Central memory CD4-positive, alpha-beta T cell (primary cell): Measurements from ENCODE around the gene FFAR4.

ENCODE experiments used
- DNase-seq: peaks from one replicate; pipeline ENCODE4 v3.0.0; 2022

The FFAR4 gene

DNA sequence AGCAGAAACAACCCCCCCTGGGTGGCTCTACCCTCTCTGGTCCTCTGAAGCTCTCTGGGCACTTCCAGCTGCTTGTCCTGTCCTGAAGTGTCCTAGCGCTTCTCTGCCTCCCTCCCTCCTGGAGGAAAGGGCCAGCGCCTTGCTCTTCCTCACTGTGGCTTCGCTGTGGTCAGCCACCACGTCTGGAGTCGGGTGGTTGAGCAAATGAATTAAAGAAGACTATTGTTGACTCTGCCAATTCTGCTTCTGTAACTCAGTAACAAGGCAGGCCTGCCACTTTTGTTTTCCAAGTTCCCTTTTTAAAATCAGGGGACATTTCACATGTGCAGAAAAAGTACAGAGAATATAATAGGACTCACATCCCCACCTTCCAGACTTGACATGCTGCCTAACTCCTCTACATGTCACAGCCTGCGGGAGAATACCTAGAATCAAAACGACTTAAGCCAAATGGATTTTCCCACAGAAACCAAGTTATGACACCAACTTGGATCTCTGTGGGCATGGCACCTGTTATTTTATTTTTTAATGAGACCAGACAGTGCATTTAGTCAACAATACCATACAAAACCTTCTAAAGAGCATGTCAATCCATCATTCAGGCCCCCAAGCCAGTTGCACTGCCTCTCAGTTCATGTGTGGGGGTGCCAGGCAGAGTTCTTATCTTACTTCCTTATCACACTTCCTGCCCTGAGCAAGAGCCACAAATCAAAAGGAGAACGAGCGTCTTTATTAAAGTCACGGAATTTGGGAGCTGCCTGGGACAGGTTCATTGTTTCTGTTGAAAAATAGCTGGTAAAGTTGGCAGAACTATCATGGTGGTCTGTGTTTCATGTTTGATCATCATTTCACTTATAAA, 6.8 kb downstream of the FFAR4 start:
- no peak for DNase-seq

DNA sequence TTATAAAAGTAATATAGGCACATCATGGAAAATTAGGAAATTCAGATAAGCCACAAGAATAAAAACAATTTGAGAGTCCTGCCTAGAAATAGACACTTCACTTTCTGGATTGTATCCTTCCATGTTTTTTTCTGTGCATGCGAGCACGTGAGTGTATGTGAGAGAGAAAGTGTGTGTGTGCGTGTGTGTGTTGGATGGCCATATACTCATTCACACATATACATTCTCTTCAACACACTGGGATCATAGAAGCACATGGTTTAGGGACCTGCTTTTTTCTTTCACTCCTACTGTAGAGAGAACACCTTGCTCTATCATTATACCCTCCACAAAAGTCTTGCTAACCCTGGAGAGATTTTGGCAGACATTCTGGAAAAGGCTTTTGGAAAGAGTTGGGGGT, 7.5 kb downstream of the FFAR4 start:
- no peak for DNase-seq

DNA sequence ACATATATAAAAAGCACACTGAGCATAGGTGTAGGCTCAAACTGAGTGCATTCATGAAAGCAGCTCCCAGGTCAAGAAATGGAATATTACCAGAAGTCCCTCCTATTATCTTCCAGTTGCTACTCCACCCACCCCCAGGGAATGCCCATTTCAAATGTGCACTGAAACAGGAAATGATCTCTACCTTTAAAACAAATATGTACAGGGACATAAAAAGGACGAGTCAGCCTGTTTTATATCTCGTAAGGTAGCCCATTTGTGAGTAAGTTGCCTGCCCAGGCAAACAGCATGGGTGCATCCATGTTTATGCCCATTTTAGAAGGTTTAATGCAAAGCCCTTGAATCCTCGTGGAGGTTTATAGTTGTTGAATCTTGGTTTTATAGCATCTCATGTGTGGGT, 10.4 kb downstream of the FFAR4 start:
- DNase-seq = no peak

DNA sequence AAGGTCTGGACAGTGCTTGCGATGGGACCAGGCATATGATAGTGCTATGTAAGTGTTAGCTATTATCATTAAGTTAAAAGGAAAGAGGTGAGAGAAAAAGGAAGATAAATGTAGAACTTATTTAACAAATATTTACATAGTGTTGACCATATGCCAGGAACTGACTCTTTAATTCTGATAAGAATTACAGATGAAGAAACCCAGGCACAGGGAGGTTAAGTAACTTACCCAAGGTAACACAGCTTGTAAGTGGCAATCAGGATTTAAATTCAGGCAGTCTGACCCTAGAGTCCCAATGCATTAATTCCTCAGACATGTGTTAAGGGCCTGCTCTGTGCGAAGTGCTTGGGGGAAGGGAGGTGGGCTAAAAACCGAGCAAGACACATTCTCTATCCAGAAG, 11.1 kb downstream of the FFAR4 start:
- no peak for DNase-seq

DNA sequence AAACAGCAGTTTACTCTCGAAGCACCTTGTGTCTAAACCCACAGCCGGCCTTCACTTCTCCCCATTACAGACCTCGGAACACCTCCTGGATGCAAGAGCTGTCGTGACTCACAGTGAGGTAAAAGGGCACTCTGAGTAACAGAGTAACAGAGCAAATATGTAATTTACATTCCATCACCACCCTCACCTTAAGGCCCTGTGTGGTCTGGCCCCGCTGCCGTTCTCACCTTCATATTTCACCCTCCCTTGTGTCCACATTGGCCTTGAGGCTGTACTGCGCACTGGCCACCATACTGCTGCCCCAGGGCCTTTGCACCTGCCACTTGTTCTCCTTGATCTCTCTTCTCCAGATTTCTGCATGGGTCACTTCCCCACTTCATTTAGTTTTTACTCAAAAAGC, 12.6 kb downstream of the FFAR4 start:
- no peak for DNase-seq

DNA sequence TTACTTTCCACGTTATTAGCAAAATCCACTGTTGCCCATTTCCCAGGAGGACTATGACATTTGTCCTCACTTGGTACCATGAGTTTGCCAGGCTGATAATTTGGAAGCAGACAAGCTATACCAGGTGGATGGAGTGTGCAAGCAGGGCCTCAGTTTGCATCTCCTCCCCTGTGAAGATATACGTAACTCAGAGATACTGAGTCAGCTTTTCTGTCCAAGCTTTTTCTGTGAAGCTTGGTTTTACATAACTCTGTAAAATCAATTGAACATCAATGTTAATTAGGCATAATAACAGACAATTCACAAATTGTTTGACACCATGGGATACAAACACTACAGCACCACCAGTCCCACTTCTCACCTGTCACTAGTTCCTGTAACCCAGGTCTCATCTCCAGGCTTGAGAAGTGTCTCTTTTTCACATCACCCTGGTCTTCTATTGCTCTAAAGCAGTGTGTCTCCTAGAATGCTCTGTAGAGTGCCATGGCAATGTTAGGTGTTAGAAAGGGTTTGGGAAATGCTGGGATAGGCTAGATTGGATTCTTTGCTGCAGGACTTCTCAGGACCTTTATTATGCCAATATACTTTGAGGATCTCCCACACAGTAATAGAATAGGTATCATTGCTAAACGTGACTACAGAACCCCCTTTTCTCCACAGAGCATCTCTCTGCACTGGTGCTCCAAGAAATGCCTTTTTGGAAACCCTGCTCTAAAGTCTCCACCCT, 13.7 kb downstream of the FFAR4 start:
- no peak for DNase-seq

DNA sequence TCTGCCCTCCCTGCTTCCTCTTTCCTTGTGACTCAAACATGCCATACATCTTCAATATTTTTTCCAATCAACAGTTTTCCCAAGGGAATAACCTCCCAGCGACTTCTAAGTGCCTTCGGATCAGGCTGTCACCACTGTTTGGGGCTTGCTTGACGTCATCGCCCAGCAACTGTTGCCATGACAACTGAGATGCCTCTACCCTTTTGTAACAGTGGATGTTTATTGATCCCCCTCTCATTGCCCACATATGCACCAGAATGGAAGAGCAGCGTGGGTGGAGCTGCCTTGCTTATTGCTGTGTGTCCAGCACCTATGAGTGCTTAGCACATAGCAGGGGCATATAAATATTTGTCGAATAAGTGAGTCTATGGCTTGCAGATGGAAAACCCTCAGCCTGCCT, 14.4 kb downstream of the FFAR4 start:
- no peak for DNase-seq

DNA sequence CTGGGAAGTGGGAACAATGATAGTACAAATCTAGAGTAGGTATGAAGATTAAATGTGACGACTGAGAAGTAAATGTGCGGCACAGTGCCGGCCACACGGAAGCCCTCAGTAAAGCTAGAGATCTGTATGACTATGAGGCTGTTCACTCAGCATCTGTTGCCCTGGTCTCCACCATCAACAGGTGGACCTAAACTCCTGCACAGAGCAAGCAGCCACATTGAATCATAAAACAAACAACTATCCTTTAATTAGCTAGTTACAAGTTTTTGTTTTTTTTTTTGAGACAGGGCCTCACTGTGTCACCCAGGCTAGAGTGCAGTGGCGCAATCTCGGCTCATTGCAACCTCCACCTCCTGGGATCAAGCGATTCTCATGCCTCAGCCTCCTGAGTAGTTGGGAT, 18.0 kb downstream of the FFAR4 start:
- DNase-seq = no peak

DNA sequence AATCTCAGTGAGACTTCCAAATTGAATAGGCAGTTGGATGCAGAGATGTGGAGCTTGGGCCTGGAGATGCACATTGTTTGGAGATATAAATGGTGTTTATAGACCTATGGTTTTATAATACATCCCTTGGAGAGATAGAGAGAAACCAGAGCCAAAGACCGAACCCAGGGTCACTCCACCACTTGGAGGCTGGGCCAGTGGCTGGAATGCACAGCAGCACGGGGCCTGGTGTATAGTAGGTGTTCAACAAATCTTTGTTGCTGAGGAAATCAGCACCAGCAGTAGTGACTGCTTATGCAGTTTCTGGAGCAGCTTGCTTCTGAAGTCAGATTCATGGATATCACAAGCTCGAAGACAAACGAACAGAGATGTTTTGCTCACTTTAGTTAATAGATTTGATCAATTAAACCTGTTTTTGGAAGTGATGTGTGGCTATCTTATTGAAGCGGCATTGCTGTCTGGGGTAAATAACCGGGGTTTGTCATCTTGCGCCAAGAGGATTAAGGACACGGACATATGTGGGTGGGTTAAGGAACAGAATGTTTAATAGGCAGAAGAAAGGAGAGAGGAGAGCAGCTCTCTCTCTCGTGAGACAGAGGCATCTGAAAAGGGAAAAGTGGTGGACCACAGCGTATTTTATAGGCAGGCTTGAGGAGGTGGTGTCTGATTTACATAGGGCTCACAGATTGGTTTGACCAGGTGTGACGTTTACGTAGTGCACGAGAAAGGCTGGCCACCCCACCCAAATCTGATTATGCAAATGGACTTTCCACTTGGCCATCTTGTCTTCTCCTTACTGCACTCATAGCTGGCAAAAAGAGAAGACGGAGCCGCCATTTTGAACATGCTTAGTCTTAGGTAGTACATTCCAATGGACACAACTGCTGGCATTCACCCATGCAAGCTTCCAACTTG, 23.4 kb downstream of the FFAR4 start:
- no peak for DNase-seq

DNA sequence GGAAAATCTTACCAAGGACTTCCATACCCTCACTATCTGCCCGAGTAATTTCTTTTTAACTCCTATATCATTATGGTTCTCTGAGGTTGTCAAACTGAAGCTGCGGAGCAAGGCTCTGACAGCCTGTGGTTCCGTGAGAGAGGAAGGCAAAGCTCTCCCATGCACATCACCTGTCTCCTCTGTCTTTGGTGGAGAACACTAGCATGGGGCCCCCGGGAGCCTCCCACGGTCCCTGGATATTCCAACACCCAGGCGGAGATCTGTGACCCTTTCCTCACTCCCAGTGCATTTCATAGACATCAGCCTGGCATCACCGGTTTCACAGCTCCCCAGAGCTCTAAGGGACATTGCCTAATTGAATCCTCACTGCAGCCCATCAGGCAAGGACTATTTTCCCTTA, 24.2 kb downstream of the FFAR4 start:
- DNase-seq = no peak

DNA sequence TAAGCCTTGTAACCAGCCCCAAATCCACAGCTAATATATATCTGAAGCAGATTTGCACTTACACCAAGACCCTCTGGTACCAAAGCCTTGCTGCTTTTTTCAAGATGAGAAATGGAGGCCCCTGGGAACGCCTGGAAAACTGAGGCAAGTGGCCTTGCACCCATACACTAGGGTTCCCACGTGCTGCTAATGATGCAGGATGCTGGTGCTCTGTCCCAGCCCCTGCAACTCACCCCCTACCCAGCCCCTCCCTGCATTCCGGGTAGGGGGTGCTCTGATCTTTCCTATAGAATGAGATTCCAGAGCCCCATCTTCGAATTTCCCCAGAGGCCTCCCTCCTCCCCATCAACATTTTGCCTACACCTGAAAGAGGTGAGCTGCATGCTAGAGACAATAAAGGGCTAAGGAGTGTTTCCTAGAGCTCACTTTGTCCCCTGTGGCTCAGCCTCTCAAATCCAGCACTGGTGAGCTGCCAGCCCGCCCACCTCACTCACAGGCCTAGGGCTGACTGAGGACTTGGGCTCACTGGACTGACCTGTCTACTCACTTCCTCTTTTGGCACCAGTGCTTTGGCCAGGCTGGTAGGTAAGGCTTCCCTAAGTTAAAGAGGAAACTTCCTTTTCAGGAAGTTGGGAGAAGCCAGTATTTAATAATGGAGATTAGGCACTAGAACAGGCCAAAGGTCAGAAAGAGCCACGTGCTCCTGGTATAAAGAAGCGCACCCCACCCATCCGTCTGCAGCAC, 24.8 kb downstream of the FFAR4 start:
- no peak for DNase-seq

DNA sequence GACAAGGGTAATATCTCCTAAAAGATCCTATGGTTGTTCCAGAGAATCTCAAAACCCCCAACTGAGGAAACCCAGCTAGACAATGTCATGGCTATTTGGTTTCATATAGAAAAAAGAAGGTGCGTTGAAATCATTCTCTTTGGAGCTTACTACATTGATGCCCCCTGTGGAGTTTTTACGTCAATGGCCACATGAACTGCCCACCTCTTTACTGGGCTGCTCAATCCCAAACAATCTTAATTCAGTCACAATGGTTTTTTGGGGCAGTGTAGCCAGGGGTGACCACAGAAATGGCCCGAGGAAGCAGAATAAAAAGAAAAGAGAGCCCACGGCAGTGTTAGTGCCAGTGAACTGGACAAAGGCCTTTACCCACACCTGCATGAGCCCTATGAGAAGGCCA, 26.8 kb downstream of the FFAR4 start:
- DNase-seq = no peak

DNA sequence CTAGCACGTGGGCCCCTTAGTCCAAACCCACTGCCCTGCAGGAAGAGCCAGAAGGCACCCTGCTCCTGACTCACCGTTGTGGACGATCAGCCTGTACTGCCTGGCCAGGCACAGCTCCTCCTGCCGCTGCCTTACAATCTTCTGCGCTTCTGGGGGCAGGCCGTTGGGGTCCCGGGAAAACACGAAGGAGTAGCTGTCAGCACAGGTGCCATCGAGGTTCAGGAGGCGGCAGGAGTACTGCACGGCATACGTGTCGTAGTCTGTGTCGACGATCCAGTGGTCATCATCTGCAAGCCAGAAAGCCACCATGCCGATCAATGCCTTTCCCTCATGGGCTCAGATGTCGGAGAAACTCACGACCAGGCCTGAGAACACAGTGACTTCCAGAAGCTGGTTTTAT, 27.3 kb downstream of the FFAR4 start:
- no peak for DNase-seq

DNA sequence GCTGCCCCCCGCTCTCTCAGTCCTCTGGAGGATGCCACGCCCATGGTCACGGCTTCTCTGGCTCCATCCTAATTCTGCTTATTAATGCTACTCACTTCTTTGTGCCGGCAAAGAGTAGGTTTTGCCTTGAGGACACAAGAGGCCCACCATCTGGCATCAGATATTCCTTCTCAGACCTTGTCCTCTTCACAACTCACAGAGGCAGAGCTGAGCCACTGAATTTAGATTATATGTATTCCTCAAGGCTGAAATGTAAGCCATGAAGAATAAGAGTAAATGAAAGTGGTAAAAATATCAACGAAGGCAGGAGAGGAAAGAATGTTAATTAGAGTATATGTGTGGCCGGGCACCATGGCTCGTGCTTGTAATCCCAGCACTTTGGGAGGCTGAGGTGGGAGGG, 28.1 kb downstream of the FFAR4 start:
- no peak for DNase-seq

DNA sequence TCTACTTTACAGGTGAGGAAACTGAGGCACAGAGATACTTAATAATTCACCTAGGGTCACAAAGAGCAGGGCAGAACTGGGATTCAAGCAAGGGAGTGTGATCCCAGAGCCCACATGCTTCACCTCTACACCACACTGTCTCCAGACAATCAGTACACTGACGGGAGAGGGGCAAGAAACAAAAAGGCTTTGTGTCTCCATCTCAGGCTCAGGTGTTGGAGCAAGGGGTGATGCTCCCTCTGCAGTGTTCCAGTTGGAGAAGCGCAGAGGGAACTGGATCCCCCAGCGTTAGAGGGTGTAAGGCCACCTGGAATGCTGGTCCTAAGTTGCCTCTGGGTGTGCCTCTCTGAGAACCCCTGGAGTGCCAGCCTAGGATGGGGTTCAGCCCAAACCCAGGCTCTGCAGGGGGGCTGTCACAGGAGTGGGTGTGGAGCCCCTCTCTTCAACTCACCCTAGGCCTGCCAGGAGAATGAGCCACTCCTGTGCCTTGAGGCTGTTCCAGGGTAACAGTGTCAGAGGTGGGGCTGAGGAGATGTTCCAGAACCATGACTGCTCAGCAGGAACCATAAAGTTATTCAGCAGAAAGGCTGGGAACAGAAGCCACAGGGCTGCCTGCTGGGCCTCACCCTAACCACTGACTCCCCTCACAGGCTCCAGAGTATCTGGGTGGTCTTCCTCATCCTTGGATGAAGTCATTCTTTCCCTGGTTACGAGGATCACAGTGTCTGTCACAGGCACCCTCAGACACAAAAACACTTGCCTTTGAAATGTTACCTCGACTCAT, 29.1 kb downstream of the FFAR4 start:
- no peak for DNase-seq

DNA sequence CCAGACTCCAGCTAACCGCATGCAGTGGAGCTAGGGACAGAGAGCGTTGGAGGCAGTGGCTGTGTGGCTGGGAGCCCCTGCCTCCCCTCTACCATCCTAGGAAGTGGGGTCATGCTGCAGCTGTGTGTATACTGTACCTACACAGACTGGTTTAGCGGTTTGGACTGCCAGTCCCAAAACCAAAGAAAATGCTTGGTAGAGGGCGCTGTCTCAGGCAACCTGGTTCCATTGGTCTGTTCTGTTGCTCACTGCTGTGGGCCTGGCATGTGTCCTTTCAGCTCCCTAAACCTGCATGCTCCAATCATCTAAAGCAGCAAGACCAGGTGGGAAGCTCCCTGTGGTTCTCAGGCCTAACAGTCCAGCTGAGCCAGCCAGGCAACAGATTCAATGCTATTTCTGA, 30.1 kb downstream of the FFAR4 start:
- no peak for DNase-seq

DNA sequence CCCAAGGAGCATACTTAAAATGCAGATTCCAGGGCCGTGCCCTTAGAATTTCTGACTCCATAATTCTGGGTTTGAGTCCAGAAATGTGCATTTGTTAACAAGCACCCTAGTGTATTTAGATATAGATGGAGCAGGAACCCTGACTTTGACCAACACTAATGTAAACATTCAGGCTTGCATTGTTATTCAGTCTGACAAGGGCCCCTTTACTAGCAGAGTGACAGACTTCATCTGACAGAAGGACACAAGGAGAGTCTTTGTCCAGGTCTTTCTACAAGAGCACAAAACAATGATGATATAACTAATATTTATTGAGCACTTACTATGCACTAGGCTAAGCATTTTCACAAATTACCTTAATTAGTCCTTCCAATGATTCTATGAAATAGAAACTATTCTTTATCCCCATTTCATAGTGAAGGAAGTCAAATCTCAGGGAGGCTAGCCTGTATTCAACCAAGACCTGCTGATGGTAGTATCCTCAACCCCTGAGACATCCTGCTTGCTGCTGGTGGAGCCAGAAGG, 30.7 kb downstream of the FFAR4 start:
- DNase-seq = no peak

DNA sequence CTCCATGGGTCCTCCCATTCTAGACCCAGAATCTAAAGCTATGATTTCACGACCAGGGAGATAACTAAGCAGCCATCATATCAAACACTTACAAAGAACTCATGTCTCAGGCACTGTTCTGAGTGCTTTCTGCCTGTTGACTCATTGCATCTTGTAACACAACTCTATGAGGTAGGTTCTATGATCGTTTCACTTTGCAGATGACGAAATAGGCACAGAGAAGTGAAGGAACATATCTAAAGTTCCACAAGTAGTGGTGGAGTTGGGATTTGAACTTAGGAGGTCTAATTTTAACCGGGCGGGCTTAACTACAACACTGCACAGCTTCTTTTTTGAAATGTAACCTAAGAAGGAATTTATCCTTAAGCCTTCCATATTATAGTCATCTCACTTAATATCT, 31.7 kb downstream of the FFAR4 start:
- DNase-seq = no peak

DNA sequence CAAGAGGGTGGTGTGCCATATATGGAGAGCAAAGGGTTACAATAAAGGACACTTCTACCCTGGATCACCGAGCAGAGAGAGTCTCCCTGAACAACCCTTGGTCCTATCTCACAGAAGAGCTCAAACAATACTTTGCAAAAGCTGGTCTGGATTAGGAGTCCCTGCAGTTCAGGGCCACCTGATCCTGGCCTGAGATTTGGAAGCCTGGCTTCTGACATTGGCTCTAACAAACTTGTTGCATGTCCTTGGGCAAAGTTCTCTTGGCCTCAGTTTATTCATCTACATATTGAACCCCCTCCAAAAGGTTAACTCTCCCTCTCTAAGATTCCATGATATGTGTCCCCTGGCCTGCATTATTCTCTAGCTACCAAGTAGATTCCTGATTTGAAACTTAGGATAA, 32.9 kb downstream of the FFAR4 start:
- DNase-seq = no peak

DNA sequence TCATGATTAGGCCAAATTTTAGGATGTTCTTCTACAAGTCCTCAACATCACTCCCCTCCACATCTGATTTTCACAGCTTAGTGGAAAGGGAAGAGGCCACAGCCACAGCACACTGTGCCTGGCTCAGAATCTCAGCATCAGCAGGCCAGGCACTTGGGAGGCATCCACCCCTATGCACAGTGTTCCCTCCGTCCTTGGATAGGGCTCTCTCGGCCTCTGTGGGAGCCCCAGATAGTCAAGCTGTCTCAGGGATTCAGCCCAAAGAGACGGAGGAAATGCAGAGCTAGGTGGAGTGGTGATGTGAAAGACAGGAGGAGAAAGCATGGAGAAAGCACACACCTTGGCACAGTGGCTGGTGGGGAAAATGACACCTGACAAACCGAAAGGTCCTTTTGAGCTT, 33.3 kb downstream of the FFAR4 start:
- no peak for DNase-seq

DNA sequence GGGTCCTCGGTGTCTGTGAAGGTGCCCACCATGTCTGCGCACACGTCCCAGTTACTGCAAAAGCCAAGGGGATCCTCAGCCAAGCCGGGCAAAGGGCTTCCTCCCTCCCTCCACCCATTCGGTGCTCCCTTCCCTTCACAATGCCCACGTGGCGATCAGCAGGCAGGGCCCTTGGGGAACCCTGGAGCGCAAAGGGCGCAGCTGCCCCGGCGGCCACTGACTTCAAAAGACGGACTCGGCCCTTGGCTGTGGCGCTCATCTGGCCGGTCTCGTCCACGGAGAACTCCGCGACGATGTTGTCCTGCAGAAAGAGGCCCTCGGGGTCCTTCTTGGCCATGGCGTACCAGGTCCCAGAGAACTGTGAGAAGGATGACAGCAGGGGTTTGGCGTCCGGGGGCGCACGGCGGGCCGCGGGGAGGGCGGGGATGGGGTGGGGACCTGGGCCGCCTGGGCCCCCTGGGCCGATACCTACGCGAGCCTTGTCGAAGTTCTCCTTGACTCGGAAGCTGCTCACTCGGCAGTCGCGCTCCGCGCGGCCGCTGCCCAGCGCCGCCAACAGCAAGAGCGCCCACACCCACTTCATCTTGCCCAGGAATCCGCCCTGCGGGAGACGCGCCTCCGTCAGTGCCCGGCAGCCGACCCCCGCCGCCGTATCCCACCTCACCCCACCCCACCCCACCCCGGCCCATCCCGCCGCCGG, 34.1 kb downstream of the FFAR4 start:
- no peak for DNase-seq
